Fibroblast of gingiva (primary cell): Measurements from ENCODE around the gene CCDC9B.

ENCODE experiments used
- DNase-seq: peaks from one replicate; pipeline ENCODE4 v3.0.0-alpha.2; 2011; ENCODE audit warnings: low read depth

CCDC9B gene

DNA sequence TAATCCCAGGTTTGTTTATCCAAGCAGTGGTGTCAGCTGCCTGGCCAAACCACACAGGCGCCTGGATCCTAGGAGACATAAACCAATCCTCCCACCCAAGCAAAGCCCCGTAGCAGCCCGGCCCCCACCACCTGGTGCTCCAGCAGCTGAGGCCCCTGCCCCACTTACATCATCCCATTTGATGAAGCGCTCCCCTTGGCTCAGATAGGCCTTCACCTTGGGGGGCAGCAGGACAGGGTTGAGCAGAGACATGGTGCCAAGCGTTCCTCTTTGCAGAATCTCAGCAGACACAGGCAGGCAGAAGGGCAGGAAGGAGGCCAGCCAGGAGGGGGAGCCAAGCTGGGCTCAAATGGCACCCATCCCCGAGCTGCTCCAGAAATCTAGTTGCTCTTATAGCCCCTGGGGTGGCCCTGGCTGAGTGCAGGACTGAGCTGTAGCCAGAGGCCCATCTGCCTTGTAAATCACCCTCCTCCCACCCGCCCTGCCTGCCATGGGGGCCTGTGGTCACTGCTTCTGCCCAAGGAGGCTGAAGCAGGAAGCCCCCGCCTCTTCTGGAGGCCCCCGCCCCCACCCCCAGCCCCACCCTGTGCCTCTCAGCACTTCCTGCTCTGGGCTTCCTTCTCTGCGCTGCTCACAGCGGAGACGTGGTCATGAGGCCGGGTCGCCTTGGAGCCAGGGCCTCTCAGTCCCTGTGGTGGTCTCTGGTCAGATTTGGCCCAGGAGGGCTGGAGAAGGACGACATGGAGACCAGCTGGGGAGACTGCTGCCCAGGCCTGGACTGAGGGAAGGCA, 33.1 kb downstream of the CCDC9B start, which contains the start of gene PLCB2:
TSS of gene PLCB2 (minus strand) at position 515 of the 791 bp plus-strand sequence. CDS start at position 252, 263 bp downstream.
- no peak for DNase-seq

DNA sequence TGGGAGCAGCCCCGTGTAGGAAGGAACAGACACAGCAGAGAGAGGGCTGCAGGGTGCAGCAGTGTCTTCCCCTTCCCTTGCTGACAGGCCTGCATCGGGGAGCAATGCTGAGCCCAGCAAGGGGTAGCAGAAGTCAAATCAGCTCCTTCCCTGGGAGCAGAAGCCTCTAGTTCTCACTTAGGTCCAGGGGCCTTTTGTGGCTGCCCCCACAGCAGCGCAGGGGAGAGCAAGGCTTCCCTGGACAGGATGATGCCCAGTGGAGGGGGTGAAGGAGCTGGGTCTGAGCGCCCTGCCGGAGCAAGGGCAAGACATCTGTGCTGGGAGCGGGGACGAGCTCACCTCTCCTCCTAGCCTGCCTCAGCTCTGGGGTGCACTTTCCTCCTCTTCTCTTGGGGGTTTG, 33.8 kb downstream of the CCDC9B start:
- DNase-seq = no peak

DNA sequence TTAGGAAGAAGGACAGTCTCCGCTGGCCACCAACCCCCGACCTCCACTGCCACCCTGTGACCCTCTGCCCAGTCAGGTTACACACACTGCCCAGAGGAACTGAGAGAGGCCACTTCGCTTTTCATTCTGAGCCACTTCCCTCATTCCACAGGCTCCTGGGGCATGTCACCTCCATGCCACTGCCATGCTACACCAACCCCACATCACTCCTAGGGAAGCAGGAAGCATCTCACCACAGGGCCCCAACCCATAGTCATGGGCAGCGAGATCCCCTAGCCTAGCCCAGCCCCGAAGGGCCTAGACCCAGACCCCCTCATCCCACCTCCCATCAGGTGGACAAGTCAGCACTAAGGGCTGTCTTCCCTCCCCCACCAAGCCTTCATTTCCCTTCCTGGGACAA, 34.4 kb downstream of the CCDC9B start:
- no peak for DNase-seq

DNA sequence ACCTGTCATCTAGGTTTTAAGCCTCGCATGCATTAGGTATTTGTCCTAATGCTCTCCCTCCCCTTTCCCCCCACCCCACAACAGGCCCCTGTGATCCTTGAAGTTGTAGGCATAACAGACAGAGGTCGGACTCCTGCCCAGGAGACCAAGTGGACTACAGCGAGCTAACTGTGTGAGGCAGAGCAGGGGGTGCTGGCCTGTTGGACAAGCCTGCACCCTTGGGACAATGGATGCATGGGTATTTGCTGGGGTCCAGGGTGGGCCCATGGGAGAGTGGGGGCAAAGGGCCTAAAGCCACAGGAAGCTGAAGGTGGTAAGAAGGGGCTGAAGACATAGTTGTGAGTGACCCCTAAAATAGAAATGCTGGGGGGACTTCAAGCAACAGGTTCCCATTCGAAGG, 35.5 kb downstream of the CCDC9B start:
- DNase-seq = no peak

DNA sequence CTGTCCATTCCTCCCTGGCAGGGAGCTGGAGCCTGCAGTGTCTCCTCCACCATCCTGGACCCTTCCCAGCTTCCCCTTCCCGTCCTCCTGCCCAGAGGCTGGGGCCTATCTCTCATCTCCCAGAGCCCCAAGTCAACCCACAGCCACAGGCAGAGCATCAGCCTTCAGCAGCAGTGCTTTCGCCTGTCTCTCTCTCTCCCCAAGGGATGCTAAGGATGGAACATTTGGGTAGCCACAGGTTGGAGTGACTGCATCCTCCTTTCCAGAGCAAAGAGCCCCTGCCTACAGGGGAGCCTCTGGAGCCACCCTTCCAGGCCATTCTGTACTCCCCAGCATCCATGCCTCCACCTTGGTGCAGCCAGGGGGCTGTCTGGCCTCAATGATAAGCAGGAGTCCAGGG, 37.2 kb downstream of the CCDC9B start:
- DNase-seq = no peak

- DNase-seq = no peak
Observed at GRCh38 chr15:40302981-40303380, 37.8 kb downstream of the CCDC9B start.

GRCh38 chr15:40302288-40302886, 38.4 kb downstream of the CCDC9B start:
- DNase-seq = no peak

- no peak for DNase-seq
Observed at GRCh38 chr15:40301467-40302179, 39.1 kb downstream of the CCDC9B start.

DNA sequence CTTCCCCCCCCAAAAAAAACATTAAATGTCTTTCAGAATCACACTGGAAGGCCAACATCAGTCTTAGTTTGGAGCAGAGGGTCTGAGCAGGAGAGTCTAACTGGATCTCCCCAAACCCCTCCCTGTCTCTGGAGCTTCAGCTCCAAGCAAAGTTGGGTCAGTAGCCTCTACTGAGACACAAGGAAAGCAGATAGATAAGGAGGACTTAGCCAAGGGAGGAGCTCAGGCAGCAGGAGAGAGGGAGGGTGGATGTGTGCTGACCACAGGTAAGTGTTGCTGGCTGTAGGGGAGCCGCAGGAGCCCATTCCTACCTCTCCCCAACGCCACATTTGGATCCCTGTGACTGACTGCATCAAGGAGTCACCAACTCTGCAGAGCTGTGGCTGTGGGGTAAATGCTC, 40.0 kb downstream of the CCDC9B start:
- no peak for DNase-seq

- no peak for DNase-seq
Observed at GRCh38 chr15:40300367-40300766, 40.4 kb downstream of the CCDC9B start.

- no peak for DNase-seq
Observed at GRCh38 chr15:40298216-40298935, 42.4 kb downstream of the CCDC9B start.

- DNase-seq = no peak
Observed at GRCh38 chr15:40297356-40297755, 43.4 kb downstream of the CCDC9B start.

DNA sequence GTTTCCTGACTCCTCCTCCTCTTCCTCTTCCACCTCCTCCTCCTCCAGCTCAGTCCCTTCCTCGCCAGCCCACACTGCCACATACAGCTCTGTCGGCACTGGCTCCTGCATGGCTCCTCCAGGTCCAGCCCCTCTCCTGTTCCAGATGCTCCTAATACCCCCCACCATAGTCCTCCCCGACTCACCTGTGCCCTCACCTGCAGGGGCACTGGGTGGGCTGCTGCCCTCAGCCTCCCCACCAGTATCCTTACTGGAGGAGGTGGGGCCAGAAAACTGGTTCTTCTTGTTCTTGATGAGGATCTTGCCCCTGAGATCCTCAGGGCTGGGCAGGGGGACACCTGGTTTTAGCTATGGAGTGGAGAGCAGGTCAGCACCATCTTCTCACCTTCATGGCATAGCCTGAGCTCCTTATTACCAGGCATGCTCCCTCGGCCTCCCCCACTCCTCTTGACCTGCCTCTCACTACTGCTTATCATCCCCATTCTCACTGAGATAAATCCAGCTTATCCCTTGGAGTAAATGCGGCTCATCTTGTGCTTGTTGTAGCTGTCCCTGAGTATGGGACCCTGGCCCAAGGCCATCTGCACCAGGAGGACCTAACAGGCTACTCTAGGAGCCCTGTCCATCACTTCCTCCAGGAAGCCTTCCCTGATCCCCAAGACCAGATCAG, 44.0 kb downstream of the CCDC9B start:
- no peak for DNase-seq

GRCh38 chr15:40295877-40296560, 44.7 kb downstream of the CCDC9B start:
- no peak for DNase-seq

GRCh38 chr15:40295297-40295696, 45.4 kb downstream of the CCDC9B start:
- DNase-seq = no peak

DNA sequence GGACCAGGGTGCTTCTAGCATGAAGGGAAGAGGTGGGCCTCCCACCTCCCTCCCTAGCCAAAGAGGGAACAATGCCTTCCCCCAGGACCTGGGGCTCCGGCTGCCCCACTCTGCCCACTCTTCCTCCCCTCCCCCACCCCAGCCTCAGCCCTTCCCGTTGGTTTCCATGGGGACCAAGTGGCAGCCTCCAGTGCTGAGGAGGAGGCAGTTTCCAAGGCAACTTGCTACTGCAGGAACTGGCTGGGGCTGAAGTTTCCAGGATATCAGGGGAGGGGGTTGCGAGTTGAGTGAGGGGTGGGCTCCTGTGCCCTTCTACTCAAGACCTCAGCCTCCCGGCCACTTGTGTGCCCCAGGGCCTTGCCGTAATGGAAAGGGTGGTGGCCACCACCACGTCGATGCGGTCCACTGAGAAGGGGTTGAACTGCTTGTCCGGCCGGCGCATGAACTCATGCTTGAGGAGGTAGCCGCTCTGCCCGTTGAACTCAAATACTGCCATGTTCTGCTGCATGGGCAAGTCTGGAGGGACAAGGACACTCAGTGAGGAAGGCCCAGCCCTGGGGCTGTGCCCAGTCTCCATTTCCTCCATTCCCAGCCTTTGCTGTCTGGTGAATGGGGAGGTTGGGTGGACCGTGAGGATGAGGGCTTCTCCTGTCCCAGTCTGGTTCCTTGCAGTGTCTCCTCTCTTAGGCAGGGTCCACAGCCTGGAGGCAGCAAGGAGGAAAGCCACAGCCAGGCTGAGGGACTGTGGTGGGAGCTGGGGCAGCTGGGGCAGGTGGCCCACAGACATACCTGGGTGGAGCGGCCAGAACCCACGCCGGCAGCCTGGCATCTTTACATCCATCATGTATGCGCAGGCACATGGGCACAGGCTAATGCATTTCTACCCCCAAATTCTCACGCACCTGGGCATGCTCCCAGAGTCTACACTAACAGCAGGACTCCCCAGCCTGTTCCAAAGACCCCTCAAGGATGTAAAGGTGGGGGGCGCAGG, 46.5 kb downstream of the CCDC9B start:
- DNase-seq = no peak

GRCh38 chr15:40293006-40293405, 47.7 kb downstream of the CCDC9B start:
- DNase-seq = no peak

DNA sequence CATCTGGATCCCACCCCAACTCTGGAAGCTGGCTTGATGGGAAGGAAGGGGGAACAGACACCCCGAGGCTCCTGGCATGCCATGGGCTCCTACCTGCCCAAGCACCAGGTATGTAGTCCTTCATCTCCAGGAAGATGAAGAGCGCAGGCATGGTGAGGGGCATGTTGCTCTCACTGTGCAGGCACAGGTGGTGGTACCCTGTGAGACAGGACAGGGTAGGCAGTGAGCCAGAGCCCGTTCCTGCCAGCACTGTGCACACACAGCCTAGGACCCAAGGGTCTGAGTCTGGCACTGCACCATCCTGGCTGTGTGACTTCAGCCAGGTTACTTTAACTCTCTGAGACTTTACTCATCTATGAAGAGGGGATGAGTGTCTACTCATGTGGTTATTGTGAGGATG, 48.5 kb downstream of the CCDC9B start:
- DNase-seq = no peak

- DNase-seq = peak; percentile 49
Observed at GRCh38 chr15:40290918-40291574, 49.7 kb downstream of the CCDC9B start.

DNA sequence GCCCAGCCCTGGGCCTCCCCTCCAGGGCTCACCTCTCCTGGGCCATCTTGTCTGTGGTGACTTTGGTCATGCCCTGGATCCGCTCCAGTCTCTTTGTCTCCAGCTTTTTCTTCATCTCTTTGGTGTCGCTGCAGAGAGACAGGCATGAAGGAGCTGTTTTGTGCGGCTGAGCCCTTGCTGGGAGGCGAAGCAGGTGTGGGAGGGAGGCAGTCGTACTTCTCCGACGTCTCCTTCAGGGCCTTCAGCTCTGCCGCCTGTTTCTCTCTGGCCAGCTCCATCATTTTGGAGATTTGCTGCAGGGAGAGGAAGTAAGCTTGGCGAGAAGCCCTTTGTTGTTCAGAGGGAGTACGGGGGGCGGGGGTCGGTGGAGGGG, 50.2 kb downstream of the CCDC9B start:
- DNase-seq = no peak
